GM23338 (cell line): ENCODE data around the gene SELENOS. TPM values are rescaled to one million over a fixed set of nuclear protein-coding genes. Genes with fewer than 3 reads are reported as not detected.

Experiments used
- ATAC-seq: fragments of 200-7000 bp; cut with Tn5 transposase; 3 replicates; pipeline ENCODE4 v1.9.1; 2020
- DNase-seq: peaks from one replicate; pipeline ENCODE4 v3.0.0-alpha.2; 2015; ENCODE audit warnings: low spot score
- H2AFZ ChIP-seq: fragments of 200-600 bp; sonication (generic); 2 replicates; pipeline ENCODE4 v1.8.0; 2016; ENCODE audit warnings: antibody characterized with exemption, mild to moderate bottlenecking, moderate library complexity
- H3F3A ChIP-seq: fragments of 200-600 bp; sonication (generic); replicated peaks from 2 replicates; pipeline ENCODE4 v1.8.0; 2017; ENCODE audit warnings: antibody characterized with exemption, mixed run types, low read depth
- H3K27ac ChIP-seq: fragments of 200-600 bp; sonication (generic); 2 replicates; pipeline ENCODE4 v1.6.1; 2016; ENCODE audit warnings: low read depth
- H3K27me3 ChIP-seq: fragments of 200-600 bp; sonication (generic); 2 replicates; pipeline ENCODE4 v1.8.0; 2016; ENCODE audit warnings: mild to moderate bottlenecking, mixed run types, moderate library complexity; ENCODE audit not compliant: insufficient read depth
- H3K36me3 ChIP-seq: fragments of 200-600 bp; sonication (generic); 2 replicates; pipeline ENCODE4 v1.8.0; 2016; ENCODE audit warnings: mild to moderate bottlenecking; ENCODE audit not compliant: insufficient read depth
- H3K4me1 ChIP-seq: fragments of 200-600 bp; sonication (generic); 2 replicates; pipeline ENCODE4 v1.8.0; 2016; ENCODE audit warnings: mild to moderate bottlenecking, moderate library complexity; ENCODE audit not compliant: insufficient read depth
- H3K4me2 ChIP-seq: fragments of 200-600 bp; sonication (generic); 2 replicates; pipeline ENCODE4 v1.7.1; 2017; ENCODE audit warnings: mixed run types
- H3K4me3 ChIP-seq: fragments of 200-600 bp; sonication (generic); 2 replicates; pipeline ENCODE4 v1.6.1; 2016; ENCODE audit warnings: mixed run types
- H3K79me2 ChIP-seq: fragments of 200-600 bp; sonication (generic); replicated peaks from 2 replicates; pipeline ENCODE4 v1.8.0; 2017; ENCODE audit warnings: mild to moderate bottlenecking; ENCODE audit not compliant: insufficient read depth
- H3K9me2 ChIP-seq: fragments of 200-600 bp; sonication (generic); 2 replicates; pipeline ENCODE4 v1.8.0; 2017; ENCODE audit not compliant: insufficient read depth
- H4K20me1 ChIP-seq: fragments of 200-600 bp; sonication (generic); replicated peaks from 2 replicates; pipeline ENCODE4 v1.8.0; 2017; ENCODE audit warnings: mild to moderate bottlenecking; ENCODE audit not compliant: insufficient read depth
- H3K27ac Mint-ChIP-seq: 2 replicates; pipeline ENCODE4 v1.8.0; 2020; ENCODE audit warnings: inconsistent platforms, mild to moderate bottlenecking, moderate library complexity, mixed read lengths
- H3K27me3 Mint-ChIP-seq: 3 replicates; pipeline ENCODE4 v1.8.0; 2022; ENCODE audit warnings: low read depth, mild to moderate bottlenecking, moderate library complexity, mixed read lengths, inconsistent platforms; ENCODE audit not compliant: insufficient read depth, poor library complexity
- H3K36me3 Mint-ChIP-seq: 3 replicates; pipeline ENCODE4 v1.8.0; 2021; ENCODE audit warnings: low read depth, mild to moderate bottlenecking, inconsistent platforms, moderate library complexity, mixed read lengths
- H3K4me1 Mint-ChIP-seq: 3 replicates; pipeline ENCODE4 v1.8.0; 2020; ENCODE audit warnings: mild to moderate bottlenecking, inconsistent platforms, mixed read lengths
- H3K4me3 Mint-ChIP-seq: 3 replicates; pipeline ENCODE4 v1.8.0; 2021; ENCODE audit warnings: moderate library complexity, mild to moderate bottlenecking, inconsistent platforms, mixed read lengths
- H3K9me3 Mint-ChIP-seq: 3 replicates; pipeline ENCODE4 v1.8.0; 2020; ENCODE audit warnings: moderate library complexity, mild to moderate bottlenecking, inconsistent platforms, mixed read lengths
- CREB1 ChIP-seq: fragments of 250-450 bp; sonication (Bioruptor Pico); IDR thresholded peaks from 2 replicates; pipeline ENCODE4 v1.5.0; 2020; ENCODE audit warnings: low read depth, mild to moderate bottlenecking, moderate library complexity
- CTCF ChIP-seq, 2 experiments: fragments of 200-600 bp in 1 of 2; sonication (generic) in 1 of 2; conservative IDR thresholded peaks; 2 replicates each; pipeline versions ENCODE4 v1.5.1 to v1.6.1; 2016 to 2017; ENCODE audit warnings: antibody characterized with exemption in 2 of 2, low read depth in 2 of 2, mild to moderate bottlenecking in 2 of 2, moderate library complexity in 1 of 2
- ETS1 ChIP-seq: IDR thresholded peaks from 2 replicates; pipeline ENCODE4 v1.6.1; 2016; ENCODE audit warnings: antibody characterized with exemption
- EZH2 ChIP-seq: fragments of 200-600 bp; sonication (generic); IDR thresholded peaks from one replicate; pipeline ENCODE4 v1.8.0; 2017; ENCODE audit warnings: antibody characterized with exemption, mild to moderate bottlenecking, low read depth; ENCODE audit not compliant: unreplicated experiment
- EZH2phosphoT487 ChIP-seq: fragments of 200-600 bp; sonication (generic); IDR thresholded peaks from one replicate; pipeline ENCODE4 v1.8.1; 2018; ENCODE audit warnings: antibody characterized with exemption; ENCODE audit not compliant: unreplicated experiment
- JUNB ChIP-seq: IDR thresholded peaks from one replicate; pipeline ENCODE4 v1.6.1; 2016; ENCODE audit warnings: antibody characterized with exemption; ENCODE audit not compliant: unreplicated experiment
- NANOG ChIP-seq: IDR thresholded peaks from 2 replicates; pipeline ENCODE4 v1.6.1; 2016; ENCODE audit warnings: antibody characterized with exemption, borderline replicate concordance
- POLR2AphosphoS5 ChIP-seq: IDR thresholded peaks from 2 replicates; pipeline ENCODE4 v1.6.1; 2016; ENCODE audit warnings: antibody characterized with exemption, low read depth
- REST ChIP-seq: IDR thresholded peaks from one replicate; pipeline ENCODE4 v1.6.1; 2018; ENCODE audit warnings: antibody characterized with exemption; ENCODE audit not compliant: unreplicated experiment
- STAT1 ChIP-seq: IDR thresholded peaks from one replicate; pipeline ENCODE4 v1.6.1; 2016; ENCODE audit warnings: antibody characterized with exemption; ENCODE audit not compliant: unreplicated experiment
- ZNF114 ChIP-seq: fragments of 250-450 bp; sonication (Bioruptor Pico); IDR thresholded peaks from 2 replicates; pipeline ENCODE4 v1.5.0; 2020; ENCODE audit warnings: mild to moderate bottlenecking, moderate library complexity
- ZNF331 ChIP-seq: fragments of 250-450 bp; sonication (Bioruptor Pico); IDR thresholded peaks from 2 replicates; pipeline ENCODE4 v1.5.0; 2020; ENCODE audit warnings: low read depth, mild to moderate bottlenecking, moderate library complexity
- ZNF462 ChIP-seq: fragments of 250-450 bp; sonication (Bioruptor Pico); IDR thresholded peaks from 2 replicates; pipeline ENCODE4 v1.5.0; 2020; ENCODE audit warnings: mild to moderate bottlenecking, moderate library complexity
- polyA plus RNA-seq: library from polyadenylated mRNA; unstranded; fragments of >200 nt; fragmentation: Nextera tagmentation; extraction: Ambion mirVana; gene quantifications from 2 replicates; pipeline ENCODE4 v1.2.1, GENCODE V29; 2016
- total RNA-seq: library from RNA; depleted of rRNA; stranded (reverse); fragments of >200 nt; shearing (Covaris generic); gene quantifications from 2 replicates; pipeline ENCODE4 v1.2.3, GENCODE V29; 2014

Gene SELENOS
- total and polyA plus RNA-seq, 2 experiments from 2014 or later, result 37.0 to 106 TPM

- Histone ChIP-seq H3K36me3 (peaks cover 6% of the 10 kb centered on the region; the same call in 1 of the 2 replicates), H3K9me2 (no peaks in the 10 kb centered on the region), H4K20me1 (peaks cover 55% of the 10 kb centered on the region), H2AFZ (no peak overlapping the region), H3K4me1 (peaks cover 23% of the 10 kb centered on the region), H3F3A (no peaks in the 10 kb centered on the region), H3K4me2 (no peak overlapping the region), H3K79me2 (peaks cover 100% of the 10 kb centered on the region), H3K27me3 (no peaks in the 10 kb centered on the region), H3K27ac (no peak overlapping the region), H3K4me3 (no peak overlapping the region)
- DNase-seq, result no peak
- Mint-ChIP-seq H3K4me1 (peaks cover 32% of the 10 kb centered on the region), H3K27ac (no peak overlapping the region), H3K9me3 (no peaks in the 10 kb centered on the region), H3K27me3 (peaks cover 3% of the 10 kb centered on the region), H3K4me3 (no peak overlapping the region), H3K36me3 (peaks cover 33% of the 10 kb centered on the region)
- no peak for ATAC-seq
- TF ChIP-seq JUNB (no peak), ZNF114 (CRISPR knock-in tag) (no peak), POLR2AphosphoS5 (no peak), EZH2 (no peak), ZNF462 (CRISPR knock-in tag) (no peak), CTCF (conservative IDR thresholded peaks at IDR 0.05; ENCODE audit: low read depth in 2 of 2) (no peak), REST (no peak), NANOG (no peak), ZNF331 (CRISPR knock-in tag) (no peak), CREB1 (CRISPR knock-in tag) (no peak), STAT1 (no peak), EZH2phosphoT487 (no peak), ETS1 (no peak)
Measured at GRCh38 chr15:101237251-101237650, 40.0 kb downstream of the SELENOS start.
